ENCODE data around the gene PDGFA. TPM values are rescaled to one million over a fixed set of nuclear protein-coding genes. Genes with fewer than 3 reads are reported as not detected.

Gene PDGFA
- total RNA-seq, 1 experiment from 2014 or later = 35.8 TPM

GRCh38 chr7:542713-543500 is 23.3 kb upstream of the PDGFA start:
- no peak for TF ChIP-seq CTCF (conservative IDR thresholded peaks at IDR 0.05)
- H3T11ph ChIP-seq (ENCODE audit: low read length) = no peak overlapping the region
- DNase-seq = no peak
- no peak overlapping the region for H2AK5ac ChIP-seq (ENCODE audit: insufficient read length, low read length)
- no CpG with 5 or more reads among the region's 27 CpGs for WGBS (ENCODE audit: extremely low coverage, insufficient read length, low lambda C conversion rate)
- H2BK120ac ChIP-seq (ENCODE audit: low read depth, low read length, poor library complexity, severe bottlenecking) = no peak overlapping the region
- H3K4ac ChIP-seq (ENCODE audit: low read depth, low read length) = no peak overlapping the region
- no peaks in the 10 kb centered on the region for H3K23me2 ChIP-seq (ENCODE audit: insufficient read length, low read depth, low read length, poor library complexity, severe bottlenecking)
- Mint-ChIP-seq H3K36me3 (ENCODE audit: insufficient read depth in 1 of 3, low read depth in 3 of 3) (peaks cover 0 to 4% (median 0%) of the 10 kb centered on the region in 3 experiments; a peak in 2 of 7 replicates), H3K4me1 (peaks cover 10 to 14% of the 10 kb centered on the region in 2 experiments), H3K27ac (peak overlapping the region; percentile 23 to 79 (median 64); a peak in 4 of 7 replicates), H3K27me3 (ENCODE audit: low read depth) (peaks cover 5% of the 10 kb centered on the region), H3K4me3 (no peak overlapping the region), H3K9me3 (no peaks in the 10 kb centered on the region)
- no peak overlapping the region for H3K9ac ChIP-seq (ENCODE audit: extremely low read depth, insufficient read length, low read length)
- H4K20me1 ChIP-seq (ENCODE audit: control insufficient read depth, insufficient read depth, insufficient read length) = no peaks in the 10 kb centered on the region
- H3K23ac ChIP-seq (ENCODE audit: insufficient read length, low read depth, low read length) = no peak overlapping the region
- H2BK12ac ChIP-seq (ENCODE audit: insufficient read length, low read depth, low read length) = no peak overlapping the region
- H3K9me3 ChIP-seq (ENCODE audit: control insufficient read depth, low read depth, low read length) = no peaks in the 10 kb centered on the region
- H2AFZ ChIP-seq (ENCODE audit: low read length) = no peak overlapping the region
- H2BK15ac ChIP-seq (ENCODE audit: low read depth, low read length) = no peak overlapping the region
- no peak overlapping the region for H2BK20ac ChIP-seq (ENCODE audit: low read depth, low read length, poor library complexity, severe bottlenecking)
- H3K27ac ChIP-seq (ENCODE audit: insufficient read length, low read depth, low read length) = no peak overlapping the region
- H3K14ac ChIP-seq (ENCODE audit: insufficient read depth, low read length) = peak overlapping the region; percentile 34; the same call in 1 of the 2 replicates
- no peak overlapping the region for H3K18ac ChIP-seq (ENCODE audit: insufficient read length, low read depth, low read length)
- H3K4me1 ChIP-seq (ENCODE audit: insufficient read depth, low read length) = no peaks in the 10 kb centered on the region
- H4K91ac ChIP-seq (ENCODE audit: insufficient read length, low read depth, low read length) = no peak overlapping the region
- H3K79me2 ChIP-seq (ENCODE audit: insufficient read depth, low read length) = no peaks in the 10 kb centered on the region
- H2BK5ac ChIP-seq (ENCODE audit: insufficient read length, low read length) = no peak overlapping the region
- H4K5ac ChIP-seq (ENCODE audit: insufficient read length, low read depth, low read length) = no peak overlapping the region
- no peaks in the 10 kb centered on the region for H3K79me1 ChIP-seq (ENCODE audit: insufficient read depth, low read depth, low read length, poor library complexity, severe bottlenecking)
- H3K56ac ChIP-seq (ENCODE audit: insufficient read length, low read depth, low read length) = no peak overlapping the region
- H4K8ac ChIP-seq (replicated peaks; ENCODE audit: insufficient read length, low read depth, low read length) = no peak overlapping the region
- H3K27me3 ChIP-seq (ENCODE audit: insufficient read depth, low read length) = no peaks in the 10 kb centered on the region
- H3K4me2 ChIP-seq (ENCODE audit: insufficient read depth, insufficient read length, low read length) = no peak overlapping the region

All from H9 (cell line).